ENCODE data around the gene FTCDNL1.

The FTCDNL1 gene

DNA sequence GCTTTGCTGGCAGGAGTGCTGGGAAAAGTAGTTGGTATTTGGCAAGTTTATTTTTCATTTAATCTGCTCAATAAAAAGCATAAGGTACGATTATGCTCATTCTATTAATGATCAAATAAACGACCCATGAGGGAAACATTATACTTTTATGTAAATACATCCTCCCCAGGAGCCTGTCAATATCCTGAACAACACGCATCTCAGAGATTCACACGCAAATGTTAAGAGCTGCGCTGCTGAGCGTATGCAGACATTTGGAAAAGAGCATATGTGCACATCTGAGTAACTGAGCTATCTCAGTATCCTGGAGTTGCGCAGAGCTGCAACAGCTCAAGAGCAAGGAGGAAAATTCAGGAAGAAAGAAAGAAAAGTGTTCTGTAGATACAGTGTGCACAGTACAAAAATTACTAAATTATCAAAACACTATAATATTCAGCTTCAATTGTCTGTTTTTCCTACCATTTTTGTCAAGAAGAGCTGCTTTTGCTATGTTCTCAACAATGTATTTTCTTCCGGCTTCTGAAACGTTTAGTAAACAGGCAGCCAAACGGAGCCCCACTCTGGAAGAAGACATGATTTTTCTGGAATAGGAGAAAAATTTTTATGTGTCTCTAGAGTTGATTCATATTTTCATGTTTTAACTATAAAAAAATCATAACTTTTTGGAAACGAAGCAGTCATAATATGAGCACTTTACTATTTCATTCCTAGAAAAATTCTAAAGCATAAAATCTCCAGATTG is 2.4 kb downstream of the FTCDNL1 start:
- FAIRE-seq (no peak), DNase-seq (ENCODE audit: insufficient read length, low spot score) (no peak)
- TF ChIP-seq PAX5 (IDR thresholded peaks at IDR 0.05; ENCODE audit: insufficient read depth, low read length, severe bottlenecking) (no peak), POLR2AphosphoS5 (IDR thresholded peaks at IDR 0.05; ENCODE audit: low read depth, low read length) (no peak), SPI1 (IDR thresholded peaks at IDR 0.05; ENCODE audit: low read depth, low read length) (no peak), TAF1 (IDR thresholded peaks at IDR 0.05; ENCODE audit: low read depth, low read length) (no peak), POLR2A (IDR thresholded peaks at IDR 0.05; ENCODE audit: low read depth, low read length) (no peak), POU2F2 (IDR thresholded peaks at IDR 0.05; ENCODE audit: low read depth, low read length) (no peak)

DNA sequence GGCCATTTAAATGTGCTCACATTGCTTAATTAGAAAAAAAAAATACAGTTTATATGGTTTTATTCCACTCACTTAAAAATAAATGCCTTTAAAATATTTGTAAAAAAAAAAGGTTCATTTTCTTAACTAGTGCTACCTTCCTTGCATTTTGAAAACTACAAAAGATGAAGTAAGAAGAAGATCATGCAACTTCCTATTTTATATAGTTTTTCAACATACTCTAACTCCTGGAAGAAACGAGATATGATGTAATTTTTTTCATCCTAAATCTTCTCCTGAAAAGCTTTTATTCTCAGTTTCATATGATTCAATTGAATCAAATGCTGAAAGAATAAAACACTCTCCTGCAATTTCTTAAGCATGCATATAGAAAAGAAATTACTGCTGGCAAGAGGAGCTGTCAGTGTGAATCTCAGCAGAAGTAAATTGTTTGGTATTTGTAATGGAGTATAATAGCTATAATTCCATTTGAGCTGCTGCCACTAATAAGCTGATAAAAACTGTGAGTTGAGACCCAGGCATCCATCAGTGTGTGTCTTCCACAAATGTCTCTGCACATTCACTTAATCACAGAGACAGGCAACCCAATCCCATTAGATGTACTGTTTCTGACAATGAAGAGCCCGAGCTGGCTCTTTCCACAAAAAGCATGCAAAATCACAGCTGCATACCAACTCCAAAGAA is 3.7 kb downstream of the FTCDNL1 start:
- DNase-seq (ENCODE audit: insufficient read length, low spot score) (no peak), FAIRE-seq (no peak)

DNA sequence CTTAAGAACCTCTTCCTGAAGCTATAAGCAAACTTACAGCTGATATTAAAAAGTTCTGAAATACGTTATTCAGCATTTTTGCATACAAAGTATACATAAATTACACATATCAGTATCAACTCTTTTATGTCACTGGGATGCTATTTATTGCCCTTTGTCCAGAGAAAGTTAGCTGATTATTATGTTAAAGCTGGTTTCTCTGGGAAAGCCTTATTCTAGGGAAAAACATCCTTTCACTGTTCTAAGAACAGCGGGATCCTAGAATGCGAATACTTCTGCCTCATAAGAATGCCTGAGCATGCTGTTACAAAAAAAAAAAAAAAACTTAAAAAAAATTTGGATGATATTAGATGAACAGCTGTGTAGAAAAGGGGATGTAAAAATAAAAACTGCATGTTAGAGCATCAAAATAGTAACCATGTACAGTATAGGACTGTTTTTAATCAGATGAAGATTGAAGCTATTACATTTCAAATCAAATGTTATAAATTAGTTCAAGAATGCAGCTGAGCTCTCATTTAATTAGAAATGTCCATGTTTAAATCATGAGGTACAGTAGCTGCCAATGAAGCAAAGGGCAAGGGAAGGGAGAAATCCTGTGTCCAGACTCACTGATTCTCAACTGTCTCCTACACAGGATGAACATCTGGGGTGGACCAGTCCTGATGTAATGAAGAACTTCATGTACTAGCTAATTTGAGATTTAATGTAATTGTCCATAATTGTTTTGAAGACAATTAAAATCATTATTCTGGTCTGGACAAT is 8.2 kb downstream of the FTCDNL1 start:
- FAIRE-seq, result no peak
- DNase-seq (ENCODE audit: insufficient read length, low spot score), result no peak
- TF ChIP-seq TAF1 (IDR thresholded peaks at IDR 0.05; ENCODE audit: low read depth, low read length) (no peak), PAX5 (IDR thresholded peaks at IDR 0.05; ENCODE audit: insufficient read depth, low read length, severe bottlenecking) (no peak), POU2F2 (IDR thresholded peaks at IDR 0.05; ENCODE audit: low read depth, low read length) (no peak), SPI1 (IDR thresholded peaks at IDR 0.05; ENCODE audit: low read depth, low read length) (no peak), POLR2AphosphoS5 (IDR thresholded peaks at IDR 0.05; ENCODE audit: low read depth, low read length) (no peak), POLR2A (IDR thresholded peaks at IDR 0.05; ENCODE audit: low read depth, low read length) (no peak)

More for the DNA sequence above, 3.7 kb downstream of the FTCDNL1 start:
- TF ChIP-seq TAF1 (IDR thresholded peaks at IDR 0.05; ENCODE audit: low read depth, low read length) (no peak), POLR2AphosphoS5 (IDR thresholded peaks at IDR 0.05; ENCODE audit: low read depth, low read length) (no peak), POLR2A (IDR thresholded peaks at IDR 0.05; ENCODE audit: low read depth, low read length) (no peak), SPI1 (IDR thresholded peaks at IDR 0.05; ENCODE audit: low read depth, low read length) (no peak), POU2F2 (IDR thresholded peaks at IDR 0.05; ENCODE audit: low read depth, low read length) (no peak)

DNA sequence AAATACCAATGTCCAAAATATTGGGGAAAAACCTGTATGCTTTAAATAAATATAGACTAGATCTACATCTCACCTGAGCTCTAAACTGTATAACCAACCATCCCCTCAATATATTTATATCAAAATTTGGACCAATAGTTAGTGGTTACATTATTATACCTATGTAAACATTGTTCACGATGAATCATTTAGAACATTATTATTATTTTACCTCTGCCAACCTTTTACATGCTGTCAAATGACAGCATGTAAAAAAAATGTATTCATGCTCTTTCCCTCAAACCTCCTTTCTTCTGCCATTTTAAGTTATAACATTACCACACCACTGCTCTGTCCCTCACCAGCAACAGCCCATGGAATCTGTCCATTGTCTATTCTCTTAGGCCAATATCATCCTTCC is 9.6 kb downstream of the FTCDNL1 start:
- FAIRE-seq (no peak), DNase-seq (ENCODE audit: insufficient read length, low spot score) (no peak)
- no peak for TF ChIP-seq TAF1 (IDR thresholded peaks at IDR 0.05; ENCODE audit: low read depth, low read length)
- no peak for TF ChIP-seq PAX5 (IDR thresholded peaks at IDR 0.05; ENCODE audit: insufficient read depth, low read length, severe bottlenecking)
- no peak for TF ChIP-seq POU2F2 (IDR thresholded peaks at IDR 0.05; ENCODE audit: low read depth, low read length)
- no peak for TF ChIP-seq POLR2AphosphoS5 (IDR thresholded peaks at IDR 0.05; ENCODE audit: low read depth, low read length)
- TF ChIP-seq POLR2A (IDR thresholded peaks at IDR 0.05; ENCODE audit: low read depth, low read length), result no peak
- TF ChIP-seq SPI1 (IDR thresholded peaks at IDR 0.05; ENCODE audit: low read depth, low read length), result no peak

DNA sequence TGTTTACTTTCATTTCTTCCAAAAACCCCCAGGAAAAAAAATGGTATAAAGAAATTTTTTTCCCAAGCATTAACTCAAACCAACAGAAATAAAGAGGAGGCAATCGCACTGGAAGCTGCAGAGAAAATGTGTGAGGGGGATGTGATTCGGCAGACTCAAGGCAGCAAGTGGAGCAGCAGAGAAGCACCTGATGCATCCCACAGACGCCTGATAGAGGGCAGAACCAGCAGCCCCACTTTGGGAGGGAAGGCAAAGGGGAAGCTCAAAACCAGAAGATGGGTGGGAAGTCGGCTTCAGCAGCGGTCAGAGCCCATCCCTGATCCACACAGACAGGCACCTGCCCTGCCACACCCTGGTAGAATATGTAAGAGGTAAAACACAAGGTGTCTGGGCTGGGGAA is 12.6 kb downstream of the FTCDNL1 start:
- FAIRE-seq, result no peak
- TF ChIP-seq TAF1 (IDR thresholded peaks at IDR 0.05; ENCODE audit: low read depth, low read length) (no peak), PAX5 (IDR thresholded peaks at IDR 0.05; ENCODE audit: insufficient read depth, low read length, severe bottlenecking) (no peak), POLR2AphosphoS5 (IDR thresholded peaks at IDR 0.05; ENCODE audit: low read depth, low read length) (no peak)
- DNase-seq (ENCODE audit: insufficient read length, low spot score), result no peak

DNA sequence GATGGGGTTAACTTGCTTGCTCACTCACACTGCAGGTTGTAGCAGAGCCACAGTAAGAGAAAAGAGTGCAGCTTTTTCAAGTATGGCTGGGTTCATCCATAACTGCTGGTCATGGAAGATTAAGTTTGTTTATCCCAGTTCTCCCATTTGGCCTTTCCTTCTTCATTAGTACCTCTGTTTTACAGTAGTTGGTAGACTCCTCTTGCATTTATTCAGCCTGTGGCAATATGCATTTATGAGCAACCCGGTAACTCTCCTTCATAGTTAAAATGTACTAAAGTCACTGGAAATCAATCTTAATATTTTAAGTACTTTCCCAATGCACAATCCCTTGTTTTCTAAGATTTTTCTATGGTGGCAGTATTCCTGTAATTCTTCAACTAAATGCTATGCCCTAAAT is 14.0 kb downstream of the FTCDNL1 start:
- FAIRE-seq, result no peak
- DNase-seq (ENCODE audit: insufficient read length, low spot score), result no peak
- TF ChIP-seq TAF1 (IDR thresholded peaks at IDR 0.05; ENCODE audit: low read depth, low read length) (no peak), POLR2A (IDR thresholded peaks at IDR 0.05; ENCODE audit: low read depth, low read length) (no peak), PAX5 (IDR thresholded peaks at IDR 0.05; ENCODE audit: insufficient read depth, low read length, severe bottlenecking) (no peak), POLR2AphosphoS5 (IDR thresholded peaks at IDR 0.05; ENCODE audit: low read depth, low read length) (no peak), SPI1 (IDR thresholded peaks at IDR 0.05; ENCODE audit: low read depth, low read length) (no peak), POU2F2 (IDR thresholded peaks at IDR 0.05; ENCODE audit: low read depth, low read length) (no peak)

DNA sequence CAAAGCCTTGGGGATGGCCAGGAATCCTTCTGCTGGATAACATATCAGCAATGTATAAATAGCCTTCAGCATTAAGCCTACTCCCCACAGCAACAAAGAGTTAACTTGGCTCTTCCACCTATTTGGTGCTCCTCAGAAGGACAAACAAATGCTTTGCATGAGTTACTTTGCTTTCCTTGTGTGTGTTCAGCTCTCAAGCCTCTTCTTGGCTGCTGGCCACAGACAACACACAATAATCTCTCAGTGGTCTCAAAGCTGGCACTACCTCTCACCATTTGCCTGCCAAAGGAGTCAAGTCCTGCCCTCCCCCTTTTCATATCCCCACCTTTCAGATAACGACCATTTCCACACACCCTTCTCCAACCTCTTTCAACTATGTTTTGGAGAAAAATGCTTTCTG is 17.5 kb downstream of the FTCDNL1 start:
- DNase-seq (ENCODE audit: insufficient read length, low spot score), result no peak
- no peak for FAIRE-seq
- TF ChIP-seq POLR2A (IDR thresholded peaks at IDR 0.05; ENCODE audit: low read depth, low read length), result no peak
- no peak for TF ChIP-seq PAX5 (IDR thresholded peaks at IDR 0.05; ENCODE audit: insufficient read depth, low read length, severe bottlenecking)
- no peak for TF ChIP-seq POU2F2 (IDR thresholded peaks at IDR 0.05; ENCODE audit: low read depth, low read length)
- no peak for TF ChIP-seq TAF1 (IDR thresholded peaks at IDR 0.05; ENCODE audit: low read depth, low read length)
- TF ChIP-seq POLR2AphosphoS5 (IDR thresholded peaks at IDR 0.05; ENCODE audit: low read depth, low read length), result no peak
- TF ChIP-seq SPI1 (IDR thresholded peaks at IDR 0.05; ENCODE audit: low read depth, low read length), result no peak

DNA sequence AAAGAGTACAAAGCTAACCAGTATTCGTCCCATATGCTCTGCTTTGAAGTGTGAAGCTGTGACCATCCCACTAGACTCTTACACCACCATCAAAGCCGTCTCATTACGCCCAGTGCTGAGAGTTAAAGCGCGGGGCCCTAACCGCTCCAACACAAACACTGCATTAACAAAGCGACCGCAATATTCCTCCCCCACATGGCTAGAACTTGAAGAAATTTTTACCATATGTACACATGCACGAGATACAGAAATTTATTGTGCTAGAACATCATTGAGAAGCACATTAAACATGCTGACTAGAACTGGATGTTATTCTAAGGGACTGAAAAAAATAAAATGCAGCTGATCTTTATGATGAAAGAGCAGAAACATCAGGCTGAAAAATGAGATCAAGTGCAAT is 20.5 kb downstream of the FTCDNL1 start:
- DNase-seq (ENCODE audit: insufficient read length, low spot score), result no peak
- TF ChIP-seq POU2F2 (IDR thresholded peaks at IDR 0.05; ENCODE audit: low read depth, low read length), result no peak
- TF ChIP-seq TAF1 (IDR thresholded peaks at IDR 0.05; ENCODE audit: low read depth, low read length), result no peak
- no peak for TF ChIP-seq SPI1 (IDR thresholded peaks at IDR 0.05; ENCODE audit: low read depth, low read length)
- no peak for TF ChIP-seq POLR2A (IDR thresholded peaks at IDR 0.05; ENCODE audit: low read depth, low read length)
- TF ChIP-seq POLR2AphosphoS5 (IDR thresholded peaks at IDR 0.05; ENCODE audit: low read depth, low read length), result no peak

DNA sequence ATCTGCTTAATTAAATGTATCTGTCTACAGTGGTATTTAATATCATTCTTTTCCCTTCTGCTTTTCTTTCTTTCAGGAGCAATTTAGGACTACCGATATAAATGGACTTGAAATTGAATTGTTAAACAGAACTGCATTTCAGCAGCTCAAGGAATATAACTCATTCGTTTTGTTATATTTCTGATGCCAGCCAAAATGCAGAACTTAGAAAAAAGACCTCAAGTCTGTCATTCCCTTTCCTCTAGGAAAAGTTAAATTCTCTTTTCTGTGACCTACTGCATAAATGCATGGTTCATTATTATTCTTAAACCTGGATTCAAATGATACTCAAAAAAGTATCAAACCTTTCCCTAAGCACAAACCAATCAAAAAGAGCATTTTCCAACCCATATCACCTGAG is 21.4 kb downstream of the FTCDNL1 start:
- TF ChIP-seq POU2F2 (IDR thresholded peaks at IDR 0.05; ENCODE audit: low read depth, low read length) (no peak), POLR2A (IDR thresholded peaks at IDR 0.05; ENCODE audit: low read depth, low read length) (no peak), SPI1 (IDR thresholded peaks at IDR 0.05; ENCODE audit: low read depth, low read length) (no peak), POLR2AphosphoS5 (IDR thresholded peaks at IDR 0.05; ENCODE audit: low read depth, low read length) (no peak), PAX5 (IDR thresholded peaks at IDR 0.05; ENCODE audit: insufficient read depth, low read length, severe bottlenecking) (no peak), TAF1 (IDR thresholded peaks at IDR 0.05; ENCODE audit: low read depth, low read length) (no peak)
- FAIRE-seq (no peak), DNase-seq (ENCODE audit: insufficient read length, low spot score) (no peak)

More for the DNA sequence above, 20.5 kb downstream of the FTCDNL1 start:
- no peak for FAIRE-seq
